GM21723 (cell line): Measurements from ENCODE around the gene PELO.
"Not testable (repeated sequence)": the region's sequence is repeated elsewhere in the genome, so short reads cannot be mapped to it uniquely, and the experiment has no call there.

Source experiments
- ATAC-seq: cut with Tn5 transposase; IDR thresholded peaks from one replicate; pipeline ENCODE4 v1.9.1; 2021; ENCODE audit warnings: mild to moderate bottlenecking, moderate library complexity; ENCODE audit not compliant: unreplicated experiment

The PELO gene

GRCh38 chr5:52787600-52788504, at the start of gene PELO, which contains the start of gene ITGA1:
PELO (plus strand) TSS chr5:52787916; CDS start chr5:52800395, 12,479 bp downstream.
ITGA1 (plus strand) TSS chr5:52787916; CDS start chr5:52788354, 438 bp downstream.
- peak; percentile 79 for ATAC-seq

- ATAC-seq = no peak
Observed at GRCh38 chr5:52738095-52738506, 49.6 kb upstream of the PELO start.

- no peak for ATAC-seq
Observed at GRCh38 chr5:52740007-52740406, 47.7 kb upstream of the PELO start.

- ATAC-seq = no peak
Observed at GRCh38 chr5:52743012-52743411, 44.7 kb upstream of the PELO start.

GRCh38 chr5:52743529-52743928, 44.2 kb upstream of the PELO start:
- ATAC-seq = no peak

GRCh38 chr5:52743970-52744369, 43.7 kb upstream of the PELO start:
- ATAC-seq = peak; percentile 77

- not testable (repeated sequence) for ATAC-seq
Observed at GRCh38 chr5:52744867-52745458, 42.8 kb upstream of the PELO start.

GRCh38 chr5:52746539-52746938, 41.2 kb upstream of the PELO start:
- no peak for ATAC-seq

- ATAC-seq = no peak
Observed at GRCh38 chr5:52748590-52748989, 39.1 kb upstream of the PELO start.

- no peak for ATAC-seq
Observed at GRCh38 chr5:52749666-52750065, 38.0 kb upstream of the PELO start.

- ATAC-seq = no peak
Observed at GRCh38 chr5:52751137-52751536, 36.6 kb upstream of the PELO start.

GRCh38 chr5:52754051-52754450, 33.7 kb upstream of the PELO start:
- ATAC-seq = no peak

- ATAC-seq = no peak
Observed at GRCh38 chr5:52757527-52757926, 30.2 kb upstream of the PELO start.

GRCh38 chr5:52758014-52758413, 29.7 kb upstream of the PELO start:
- no peak for ATAC-seq

- no peak for ATAC-seq
Observed at GRCh38 chr5:52759331-52759730, 28.4 kb upstream of the PELO start.

- ATAC-seq = peak; percentile 61
Observed at GRCh38 chr5:52760695-52761366, 26.9 kb upstream of the PELO start.

GRCh38 chr5:52767217-52767743, 20.4 kb upstream of the PELO start:
- ATAC-seq = no peak

GRCh38 chr5:52767766-52768480, 19.8 kb upstream of the PELO start:
- ATAC-seq = peak; percentile 41

- no peak for ATAC-seq
Observed at GRCh38 chr5:52769061-52769460, 18.7 kb upstream of the PELO start.

GRCh38 chr5:52770287-52770939, 17.3 kb upstream of the PELO start:
- no peak for ATAC-seq
